ENCODE measurements around the gene C19orf73. TPM values are rescaled to one million over a fixed set of nuclear protein-coding genes. Genes with fewer than 3 reads are reported as not detected.

C19orf73 gene
- total and polyA plus RNA-seq, 9 of the 15 experiments (the other 6 are each of a cell fraction or from before 2014, with no cell fraction given) = 0.08 to 7.4 (median 1.4) TPM

GRCh38 chr19:49148784-49149651 lies 30.1 kb upstream of the C19orf73 start (continued):
- TF ChIP-seq ZNF766 (CRISPR knock-in tag; conservative IDR thresholded peaks at IDR 0.05) = no peak
- TF ChIP-seq ZBTB5 (IDR thresholded peaks at IDR 0.05) = no peak
- no peak for TF ChIP-seq HNRNPK (IDR thresholded peaks at IDR 0.05; ENCODE audit: low read depth, low read length, poor library complexity, severe bottlenecking)
- TF ChIP-seq NFE2L1 (tag; IDR thresholded peaks at IDR 0.05; ENCODE audit: borderline replicate concordance, low read depth) = no peak
- TF ChIP-seq ZNF280A (IDR thresholded peaks at IDR 0.05; ENCODE audit: low read depth, partially characterized antibody) = no peak
- no peak for TF ChIP-seq RFX5 (IDR thresholded peaks at IDR 0.05; ENCODE audit: low read depth, low read length)
- no peak for TF ChIP-seq STAT6 (CRISPR knock-in tag; IDR thresholded peaks at IDR 0.05)
- no peak for TF ChIP-seq RBM34 (IDR thresholded peaks at IDR 0.05; ENCODE audit: borderline replicate concordance, insufficient read depth, low read length)
- no peak for TF ChIP-seq NFATC3 (IDR thresholded peaks at IDR 0.05)
- no peak for TF ChIP-seq PHF21A (IDR thresholded peaks at IDR 0.05; ENCODE audit: borderline replicate concordance, low read depth)
- peak; percentile 82 for TF ChIP-seq TBP (optimal IDR thresholded peaks at IDR 0.05; ENCODE audit: low read depth, low read length)
- TF ChIP-seq ZNF592 (IDR thresholded peaks at IDR 0.05) = no peak
- TF ChIP-seq MCM3 (IDR thresholded peaks at IDR 0.05) = no peak
- TF ChIP-seq MAFG (tag; conservative IDR thresholded peaks at IDR 0.05) = no peak
- TF ChIP-seq PYGO2 (tag; IDR thresholded peaks at IDR 0.05) = no peak
- no peak for TF ChIP-seq RBM39 (optimal IDR thresholded peaks at IDR 0.05; ENCODE audit: low read depth, low read length)
- peak in 1 of 2 experiments; percentile 38; a peak in 2 of 4 replicates for TF ChIP-seq SRF (CRISPR knock-in tag; IDR thresholded peaks at IDR 0.05)

Measured in K562 (cell line).